Endothelial cell of umbilical vein (primary cell): ENCODE data around the gene IPPK. TPM values are rescaled to one million over a fixed set of nuclear protein-coding genes. Genes with fewer than 3 reads are reported as not detected.

Experiments
- BruUV-seq: library from RNA; stranded (reverse); fragments of 400-500 nt; replicated peaks from 2 replicates; lab custom pipeline; 2021; lab: Mats Ljungman, UMichigan
- CTCF ChIA-PET: fragments of 300-600, 350-600 bp; sonication (Branson Sonifier 250); formaldehyde crosslinking; loops from one replicate; lab custom pipeline; 2021; ENCODE audit warnings: antibody characterized with exemption, inconsistent platforms; lab: Charles Lee
- POLR2A ChIA-PET: fragments of 300-600, 350-600 bp; sonication (Branson Sonifier 250); formaldehyde crosslinking; loops from one replicate; lab custom pipeline; 2021; ENCODE audit warnings: antibody characterized with exemption, inconsistent platforms; lab: Charles Lee
- DNase-seq: peaks from one replicate; pipeline ENCODE4 v3.0.0-alpha.2; 2011; ENCODE audit warnings: low read depth, low spot score
- FAIRE-seq: peaks from 2 replicates; lab custom pipeline; 2011; peaks lifted over from hg19 to GRCh38; lab: Jason Lieb, UNC
- H2AFZ ChIP-seq: 2 replicates; pipeline ENCODE4 v1.6.0; 2012; ENCODE audit warnings: low read depth, low read length, control low read depth, inconsistent platforms
- H3K27ac ChIP-seq: 2 replicates; pipeline ENCODE4 v1.5.1; 2011; ENCODE audit warnings: low read depth, mild to moderate bottlenecking, control low read depth, low read length, moderate library complexity; ENCODE audit not compliant: insufficient read depth
- H3K27me3 ChIP-seq, 2 experiments: 2 replicates each; pipeline versions ENCODE4 v1.6.0 to v1.6.1; 2011; ENCODE audit warnings: low read length in 2 of 2, mixed read lengths in 1 of 2; ENCODE audit not compliant: control insufficient read depth in 2 of 2, insufficient read depth in 2 of 2
- H3K36me3 ChIP-seq, 2 experiments: 2 replicates in 1 of 2; 3 replicates in 1 of 2; pipeline ENCODE4 v1.5.1; 2011; ENCODE audit warnings: low read length in 2 of 2, mild to moderate bottlenecking in 1 of 2, moderate library complexity in 1 of 2; ENCODE audit not compliant: control insufficient read depth in 2 of 2, insufficient read depth in 2 of 2; ENCODE audit errors: extremely low read depth in 1 of 2
- H3K4me1 ChIP-seq: 3 replicates; pipeline ENCODE4 v1.5.1; 2011; ENCODE audit warnings: mild to moderate bottlenecking, low read length; ENCODE audit not compliant: control insufficient read depth, insufficient read depth; ENCODE audit errors: extremely low read depth
- H3K4me2 ChIP-seq: 2 replicates; pipeline ENCODE4 v1.6.1; 2011; ENCODE audit warnings: low read length, control low read depth, mixed read lengths; ENCODE audit not compliant: insufficient read depth
- H3K4me3 ChIP-seq, 3 experiments: fragments of 200-600 bp in 1 of 3; sonication (generic), shearing (Covaris generic) in 1 of 3; replicated peaks in 1 of 3; 2 replicates each; pipeline ENCODE4 v1.5.1; 2011 to 2016; ENCODE audit warnings: control low read depth in 3 of 3, low read length in 3 of 3, mild to moderate bottlenecking in 2 of 3, inconsistent platforms in 1 of 3, low read depth in 1 of 3, moderate library complexity in 1 of 3; ENCODE audit not compliant: insufficient read depth in 1 of 3
- H3K79me2 ChIP-seq: 2 replicates; pipeline ENCODE4 v1.6.0; 2012; ENCODE audit warnings: low read length, inconsistent platforms; ENCODE audit not compliant: control insufficient read depth, insufficient read depth
- H3K9ac ChIP-seq: replicated peaks from 2 replicates; pipeline ENCODE3; 2011; ENCODE audit warnings: low read length, control low read depth; ENCODE audit not compliant: insufficient read depth; ENCODE audit errors: extremely low read depth
- H3K9me1 ChIP-seq: replicated peaks from 3 replicates; pipeline ENCODE4 v1.6.0; 2011; ENCODE audit warnings: mild to moderate bottlenecking, low read length; ENCODE audit not compliant: control insufficient read depth, insufficient read depth; ENCODE audit errors: extremely low read depth
- H3K9me3 ChIP-seq: replicated peaks from 2 replicates; pipeline ENCODE4 v1.5.1; 2012; ENCODE audit warnings: low read length, inconsistent platforms; ENCODE audit not compliant: control insufficient read depth, insufficient read depth
- H4K20me1 ChIP-seq: replicated peaks from 2 replicates; pipeline ENCODE3; 2011; ENCODE audit warnings: mild to moderate bottlenecking, low read length; ENCODE audit not compliant: control insufficient read depth, insufficient read depth; ENCODE audit errors: extremely low read depth
- EZH2 ChIP-seq: IDR thresholded peaks from 2 replicates; pipeline ENCODE4 v1.6.1; 2012; ENCODE audit warnings: borderline replicate concordance, low read depth, mild to moderate bottlenecking, moderate library complexity, low read length, inconsistent platforms; ENCODE audit not compliant: severe bottlenecking
- JUN ChIP-seq: IDR thresholded peaks from 2 replicates; pipeline ENCODE4 v1.6.1; 2011; ENCODE audit warnings: borderline replicate concordance, low read depth; ENCODE audit not compliant: insufficient read length, insufficient read depth
- dilution Hi-C: fragments of 300-500 bp; cut with MboI; formaldehyde crosslinking; loops from one replicate; pipeline ENCODE4 v1.15.0; 2019; ENCODE audit warnings: low sequenced_read_pairs; ENCODE audit not compliant: extremely low pct_ligation_motif_present
- intact Hi-C: fragments of 100-400 bp; cut with micrococcal nuclease; formaldehyde crosslinking; loops from one replicate; pipeline ENCODE4 v1.10.0; 2022
- polyA plus RNA-seq, 4 experiments: library from polyadenylated mRNA; depleted of rRNA in 3 of 4; stranded (reverse) in 3 of 4; unstranded in 1 of 4; fragments of >200 nt; gene quantifications; 2 replicates each; pipeline versions ENCODE4 v1.2.1 to v1.2.3, GENCODE V29; 2011 to 2012; ENCODE audit warnings: missing spikeins in 1 of 4
- total RNA-seq: library from RNA; stranded (reverse); gene quantifications from 2 replicates; pipeline ENCODE4 v1.2.3, GENCODE V29; 2021
- TF ChIP-seq, protein P1 (sequence below), 2 donors: IDR thresholded peaks; 1 replicate in 1 of 2; 2 replicates in 1 of 2; pipeline ENCODE4 v1.5.1; 2011; ENCODE audit warnings: low read length in 2 of 2, mild to moderate bottlenecking in 2 of 2, moderate library complexity in 2 of 2, control low read depth in 1 of 2, inconsistent platforms in 1 of 2, low read depth in 1 of 2; ENCODE audit not compliant: insufficient read depth in 1 of 2; ENCODE audit errors: extremely low read depth in 1 of 2

The IPPK gene
- total and polyA plus RNA-seq, 2 donors (not counting 3 experiments of a cell fraction or from before 2014, with no cell fraction given): 14.0 to 28.0 TPM

DNA sequence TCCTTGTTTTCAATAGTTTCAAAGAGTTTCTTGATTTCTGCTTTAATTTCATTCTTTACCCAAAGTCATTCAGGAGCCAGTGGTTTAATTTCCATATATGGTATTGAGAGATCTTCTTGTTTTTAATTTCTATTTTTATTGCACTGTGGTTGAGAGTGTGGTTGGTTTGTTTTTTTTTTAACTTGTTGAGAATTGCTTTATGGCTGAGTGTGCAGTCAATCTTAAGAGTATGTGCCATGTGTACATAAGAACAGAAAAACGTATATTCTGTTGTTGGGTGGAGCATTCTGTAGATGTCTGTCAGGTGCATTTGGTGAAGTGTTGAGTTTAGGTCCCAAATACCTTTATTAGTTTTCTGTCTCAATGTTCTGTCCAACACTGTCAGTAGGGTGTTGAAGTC is 26.7 kb upstream of the IPPK start:
- no peak for FAIRE-seq
- no peak overlapping the region for H3K4me2 ChIP-seq
- no peak overlapping the region for H2AFZ ChIP-seq
- no peak overlapping the region for H3K9ac ChIP-seq
- TF ChIP-seq JUN: no peak
- TF ChIP-seq EZH2: no peak
- CTCF ChIA-PET: no interaction called here
- POLR2A ChIA-PET: no interaction called here
- H3K9me1 ChIP-seq: no peaks in the 10 kb centered on the region
- H3K36me3 ChIP-seq: no peaks in the 10 kb centered on the region
- no peaks in the 10 kb centered on the region for H3K79me2 ChIP-seq
- intact Hi-C loops (no loop called here), dilution Hi-C loops (no loop called here)
- no peak for DNase-seq
- H3K4me3 ChIP-seq: no peak overlapping the region
- no peaks in the 10 kb centered on the region for H3K9me3 ChIP-seq
- H3K27me3 ChIP-seq: no peaks in the 10 kb centered on the region
- no peaks in the 10 kb centered on the region for H4K20me1 ChIP-seq
- no peak overlapping the region for H3K27ac ChIP-seq
- no peaks in the 10 kb centered on the region for H3K4me1 ChIP-seq
- no TSS peak for BruUV-seq

DNA sequence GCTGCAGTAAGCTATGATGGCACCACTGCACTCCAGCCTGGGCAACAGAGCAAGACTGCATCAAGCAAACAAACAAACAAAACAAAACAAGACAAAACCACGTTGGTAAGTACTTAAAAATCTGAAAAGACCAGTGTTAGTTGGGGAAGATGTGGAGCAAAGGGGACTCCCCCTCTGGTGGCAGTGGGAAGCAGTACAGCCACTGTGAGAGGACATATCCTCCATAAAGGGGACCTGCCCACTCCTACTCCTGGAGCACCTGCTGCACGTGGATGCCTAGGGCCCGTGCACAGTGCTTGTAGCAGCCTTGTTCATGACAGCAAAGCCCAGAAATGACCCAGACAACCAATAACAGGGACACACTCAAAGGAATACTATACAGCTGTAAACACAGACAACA is 17.0 kb upstream of the IPPK start:
- FAIRE-seq: no peak
- H3K4me2 ChIP-seq: no peak overlapping the region

More for the DNA sequence above, 17.0 kb upstream of the IPPK start:
- intact Hi-C loops: no loop called here
- Histone ChIP-seq H3K9ac (no peak overlapping the region), H3K27ac (no peak overlapping the region), H3K4me3 (no peak overlapping the region), H2AFZ (no peak overlapping the region), H3K9me3 (no peaks in the 10 kb centered on the region), H3K36me3 (no peaks in the 10 kb centered on the region), H3K4me1 (no peaks in the 10 kb centered on the region), H4K20me1 (no peaks in the 10 kb centered on the region), H3K27me3 (no peaks in the 10 kb centered on the region), H3K9me1 (no peaks in the 10 kb centered on the region), H3K79me2 (no peaks in the 10 kb centered on the region)
- ChIA-PET POLR2A (no interaction called here), CTCF (no interaction called here)
- dilution Hi-C loops: no loop called here
- BruUV-seq: no TSS peak
- DNase-seq: no peak
- no peak for TF ChIP-seq EZH2
- TF ChIP-seq, protein P1, sequence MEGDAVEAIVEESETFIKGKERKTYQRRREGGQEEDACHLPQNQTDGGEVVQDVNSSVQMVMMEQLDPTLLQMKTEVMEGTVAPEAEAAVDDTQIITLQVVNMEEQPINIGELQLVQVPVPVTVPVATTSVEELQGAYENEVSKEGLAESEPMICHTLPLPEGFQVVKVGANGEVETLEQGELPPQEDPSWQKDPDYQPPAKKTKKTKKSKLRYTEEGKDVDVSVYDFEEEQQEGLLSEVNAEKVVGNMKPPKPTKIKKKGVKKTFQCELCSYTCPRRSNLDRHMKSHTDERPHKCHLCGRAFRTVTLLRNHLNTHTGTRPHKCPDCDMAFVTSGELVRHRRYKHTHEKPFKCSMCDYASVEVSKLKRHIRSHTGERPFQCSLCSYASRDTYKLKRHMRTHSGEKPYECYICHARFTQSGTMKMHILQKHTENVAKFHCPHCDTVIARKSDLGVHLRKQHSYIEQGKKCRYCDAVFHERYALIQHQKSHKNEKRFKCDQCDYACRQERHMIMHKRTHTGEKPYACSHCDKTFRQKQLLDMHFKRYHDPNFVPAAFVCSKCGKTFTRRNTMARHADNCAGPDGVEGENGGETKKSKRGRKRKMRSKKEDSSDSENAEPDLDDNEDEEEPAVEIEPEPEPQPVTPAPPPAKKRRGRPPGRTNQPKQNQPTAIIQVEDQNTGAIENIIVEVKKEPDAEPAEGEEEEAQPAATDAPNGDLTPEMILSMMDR (IDR thresholded peaks at IDR 0.05; ENCODE audit: extremely low read depth in 1 of 2, insufficient read depth in 1 of 2, low read depth in 1 of 2, low read length in 2 of 2): peak; percentile 10 to 30
